Kidney (tissue), 19 donors: ENCODE measurements around the gene TYW1B. TPM values are rescaled to one million over a fixed set of nuclear protein-coding genes. Genes with fewer than 3 reads are reported as not detected.
"Not testable (repeated sequence)": the region's sequence is repeated elsewhere in the genome, so short reads cannot be mapped to it uniquely, and the experiment has no call there.

Experiments used
- DNase-seq, 5 donors: peaks; one replicate each; pipeline ENCODE4 v3.0.0-alpha.2; 2013 to 2020
- FAIRE-seq: peaks from 2 replicates; lab custom pipeline; 2012; peaks lifted over from hg19 to GRCh38; lab: Jason Lieb, UNC
- H3K27ac ChIP-seq, 2 donors: one replicate each; pipeline ENCODE4 v1.7.0; 2013; ENCODE audit warnings: low read depth in 2 of 2, low read length in 2 of 2, inconsistent platforms in 1 of 2
- H3K27me3 ChIP-seq: one replicate; pipeline ENCODE4 v1.7.1; 2013; ENCODE audit warnings: low read length, inconsistent platforms; ENCODE audit not compliant: control insufficient read depth, insufficient read depth
- H3K36me3 ChIP-seq, 3 donors: one replicate each; pipeline versions ENCODE4 v1.7.0 to v1.7.1; 2013; ENCODE audit warnings: low read length in 3 of 3, control low read depth in 1 of 3, inconsistent platforms in 1 of 3; ENCODE audit not compliant: insufficient read depth in 3 of 3, control insufficient read depth in 2 of 3
- H3K4me1 ChIP-seq, 3 donors: one replicate each; pipeline versions ENCODE4 v1.7.0 to v1.7.1; 2013; ENCODE audit warnings: low read length in 3 of 3, inconsistent platforms in 1 of 3, low read depth in 1 of 3; ENCODE audit not compliant: control insufficient read depth in 2 of 3, insufficient read depth in 2 of 3
- H3K4me3 ChIP-seq, 3 donors: one replicate each; pipeline versions ENCODE4 v1.7.0 to v1.8.1; 2013; ENCODE audit warnings: low read length in 3 of 3, control low read depth in 1 of 3, inconsistent platforms in 1 of 3
- H3K9ac ChIP-seq, 3 donors: one replicate each; pipeline versions ENCODE4 v1.7.0 to v1.7.1; 2013; ENCODE audit warnings: low read length in 3 of 3, control low read depth in 1 of 3, inconsistent platforms in 1 of 3
- H3K9me3 ChIP-seq, 3 donors: one replicate each; pipeline versions ENCODE4 v1.7.0 to v1.7.1; 2013; ENCODE audit warnings: low read length in 3 of 3, control low read depth in 1 of 3, inconsistent platforms in 1 of 3; ENCODE audit not compliant: control insufficient read depth in 2 of 3, insufficient read depth in 1 of 3
- intact Hi-C: fragments of 100-400 bp; cut with DNase I; formaldehyde crosslinking; loops from one replicate; pipeline ENCODE4 v1.11.1; 2022
- long read RNA-seq, 10 donors: library from polyadenylated mRNA in 1 of 10; unstranded in 1 of 10; transcript quantifications; one replicate each; pipeline ENCODE4 v2.0.0 and lab custom pipeline, GENCODE V29; 2021 to 2026
- polyA plus RNA-seq: library from polyadenylated mRNA; stranded (reverse); fragments of 350-450 nt; fragmentation: Illumina TruSeq; extraction: RNeasy Lipid Tissue Mini Kit (QIAGEN cat#74804); gene quantifications from one replicate; pipeline ENCODE4 v1.2.3, GENCODE V29; 2014; ENCODE audit warnings: low read depth, low replicate concordance; ENCODE audit not compliant: insufficient read depth
- total RNA-seq: library from RNA; stranded (reverse); fragmentation: NEBNext Ultra II Directional; extraction: Animal tissue kit (Norgen Biotek cat#: 25700); gene quantifications from one replicate; pipeline ENCODE4 v1.2.1, GENCODE V29; 2021
- donor health status: control.
- donor health status: control.
- donor health status: DM: yes; HTN: yes; CAD: no.
- donor health status: Normal renal cell carcinoma (clear cell type).

TYW1B gene
- total RNA-seq (2.9 TPM), polyA plus RNA-seq (3.2 TPM)
- long read RNA-seq, donor 1, partial matches to known transcripts = 8 of 22 reads
- long read RNA-seq, donor 1, other reads (novel, unspliced or antisense) = 14 of 22 reads
- long read RNA-seq, donor 2 = 0 reads
- long read RNA-seq, donor 3 = 0 reads
- long read RNA-seq, donor 4 = 0 reads
- long read RNA-seq, donor 5 = 0 reads
- long read RNA-seq, donor 6 = 0 reads
- long read RNA-seq, donor 7, partial matches to known transcripts = 1 of 3 reads
- long read RNA-seq, donor 7, other reads (novel, unspliced or antisense) = 2 of 3 reads
- long read RNA-seq, donor 8 = 0 reads
- long read RNA-seq, donor 9 = 0 reads
- long read RNA-seq, donor 10 = 0 reads

DNA sequence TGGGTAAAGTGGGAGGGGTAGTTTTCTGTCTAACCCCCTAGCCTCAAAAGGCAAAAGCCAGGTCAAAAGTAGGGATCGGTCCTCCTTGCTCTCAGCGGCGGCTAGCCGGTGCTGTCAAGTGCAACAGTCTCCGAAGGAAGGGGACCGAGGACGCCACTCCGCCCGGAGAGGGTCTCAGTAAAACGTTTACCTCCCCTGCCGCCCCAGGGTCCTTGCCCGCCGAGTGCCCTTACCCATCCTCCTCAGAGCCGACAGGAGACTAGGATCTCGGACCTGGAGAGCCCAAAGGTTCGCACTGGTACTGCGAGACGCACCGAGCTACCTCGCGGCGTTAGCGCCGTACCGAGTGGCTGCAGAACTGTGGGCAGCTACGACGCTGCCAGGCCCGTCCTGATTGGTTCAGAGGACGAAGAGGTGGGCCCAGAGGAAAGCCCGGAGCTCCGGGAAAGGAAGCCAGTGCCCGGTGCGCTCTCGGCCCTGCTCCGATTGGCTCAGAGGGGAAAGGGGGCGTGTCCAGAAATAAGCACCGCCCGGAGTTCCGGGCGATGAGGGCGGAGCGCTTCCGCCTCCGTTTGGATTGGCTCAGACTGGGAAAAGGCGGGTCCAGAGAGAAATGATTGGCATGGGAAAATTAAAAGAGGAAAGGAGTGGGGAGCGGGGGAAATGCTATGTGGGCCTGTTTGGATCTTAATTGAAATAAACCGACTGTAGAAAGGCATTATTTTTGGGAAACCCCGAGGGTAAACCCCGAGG is at the start of gene TYW1B:
TSS of gene TYW1B (minus strand) at position 362 of the 753 bp plus-strand sequence. CDS start at position 237, 125 bp downstream.
- H3K9me3 ChIP-seq, intact Hi-C loops, H3K36me3 ChIP-seq, H3K4me1 ChIP-seq, H3K27me3 ChIP-seq: not testable (repeated sequence)
- peak; percentile 98 to 99 (median 99) for DNase-seq
- FAIRE-seq = peak; percentile 95
- Histone ChIP-seq H3K9ac (peak within 1 kb of the TSS; percentile 51 to 82 (median 82)), H3K4me3 (peak within 1 kb of the TSS; percentile 85 to 96 (median 88)), H3K27ac (peak within 1 kb of the TSS; percentile 37 to 43)

GRCh38 chr7:72867591-72867990 is 39.6 kb upstream of the TYW1B start:
- FAIRE-seq, H3K27me3 ChIP-seq, H3K36me3 ChIP-seq, H3K9ac ChIP-seq, intact Hi-C loops, H3K4me1 ChIP-seq, H3K27ac ChIP-seq, H3K4me3 ChIP-seq, H3K9me3 ChIP-seq: not testable (repeated sequence)
- DNase-seq = peak in 3 of 5 donors; percentile 13 to 23 (median 13)

DNA sequence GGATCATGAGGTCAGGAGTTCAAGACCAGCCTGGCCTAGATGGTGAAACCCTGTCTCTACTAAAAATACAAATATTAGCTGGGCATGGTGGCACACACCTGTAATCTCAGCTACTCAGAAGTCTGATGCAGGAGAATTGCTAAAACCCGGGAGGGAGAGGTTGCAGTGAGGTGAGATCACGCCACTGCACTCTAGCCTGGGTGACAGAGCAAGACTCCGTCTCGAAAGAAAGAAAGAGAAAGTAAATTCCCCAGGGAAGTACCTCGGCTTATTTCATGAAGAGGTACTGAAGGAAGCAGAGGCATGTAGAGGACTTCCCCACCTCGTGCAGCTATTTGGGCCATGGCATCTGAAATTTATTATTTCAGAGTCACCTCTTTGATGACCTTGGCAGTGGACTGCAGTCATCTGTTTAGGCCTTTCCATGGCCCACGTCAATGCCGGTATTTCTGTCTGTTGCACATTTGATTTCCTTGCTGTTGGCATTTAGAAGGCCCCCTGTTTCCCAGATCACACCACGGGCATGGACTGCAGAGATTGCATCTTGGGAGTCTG is 30.9 kb upstream of the TYW1B start:
- H3K27ac ChIP-seq, FAIRE-seq, H3K9me3 ChIP-seq, H3K36me3 ChIP-seq, H3K27me3 ChIP-seq, H3K4me3 ChIP-seq, H3K9ac ChIP-seq, intact Hi-C loops, DNase-seq, H3K4me1 ChIP-seq: not testable (repeated sequence)

DNA sequence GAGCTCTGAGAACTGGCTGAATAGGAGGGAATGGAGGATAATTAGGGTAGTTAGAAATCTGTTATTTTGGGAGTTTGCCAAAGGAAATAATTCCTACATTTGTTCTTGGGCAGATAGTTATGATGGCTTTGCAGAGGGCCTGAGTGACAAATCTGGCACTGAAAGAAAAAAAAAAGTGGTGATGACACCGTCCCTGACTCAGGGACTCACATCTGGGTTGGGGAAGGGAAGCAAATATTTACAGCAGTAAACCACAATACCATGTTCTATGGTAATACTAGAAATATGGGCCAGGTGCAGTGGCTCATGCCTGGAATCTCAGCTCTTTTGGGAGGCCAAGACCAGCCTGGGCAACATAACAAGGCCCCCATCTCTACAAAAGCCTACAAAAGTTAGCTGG is 29.9 kb upstream of the TYW1B start:
- H3K9ac ChIP-seq, H3K4me1 ChIP-seq, DNase-seq, H3K36me3 ChIP-seq, FAIRE-seq, H3K27me3 ChIP-seq, intact Hi-C loops, H3K27ac ChIP-seq, H3K4me3 ChIP-seq, H3K9me3 ChIP-seq: not testable (repeated sequence)

GRCh38 chr7:72855261-72855660 is 27.3 kb upstream of the TYW1B start:
- H3K27me3 ChIP-seq, H3K27ac ChIP-seq, DNase-seq, H3K4me3 ChIP-seq, intact Hi-C loops, FAIRE-seq, H3K9ac ChIP-seq, H3K36me3 ChIP-seq, H3K9me3 ChIP-seq, H3K4me1 ChIP-seq: not testable (repeated sequence)

DNA sequence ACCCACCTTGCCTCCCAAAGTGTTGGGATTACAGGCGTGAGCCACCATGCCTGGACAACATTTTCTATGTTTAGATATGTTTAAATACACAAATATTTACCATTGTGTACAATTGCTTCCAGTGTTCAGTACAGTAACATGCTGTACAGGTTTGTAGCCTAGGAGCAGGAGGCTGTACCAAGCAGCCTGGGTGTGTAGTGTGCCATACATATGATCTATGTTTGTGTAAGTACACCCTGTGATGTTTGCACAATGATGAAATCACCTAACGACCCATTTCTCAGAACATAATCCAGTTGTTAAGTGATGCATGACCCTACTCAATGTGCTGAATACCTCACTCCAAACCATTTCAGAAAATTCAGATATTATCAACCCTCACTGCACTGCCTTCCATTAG is 24.9 kb upstream of the TYW1B start:
- H3K4me3 ChIP-seq, H3K27ac ChIP-seq, H3K4me1 ChIP-seq, H3K9me3 ChIP-seq, intact Hi-C loops, DNase-seq, H3K27me3 ChIP-seq, H3K9ac ChIP-seq, H3K36me3 ChIP-seq, FAIRE-seq: not testable (repeated sequence)

- H3K4me1 ChIP-seq, FAIRE-seq, H3K27ac ChIP-seq, intact Hi-C loops, H3K4me3 ChIP-seq, H3K9ac ChIP-seq, H3K9me3 ChIP-seq, H3K27me3 ChIP-seq, H3K36me3 ChIP-seq, DNase-seq: not testable (repeated sequence)
Observed at GRCh38 chr7:72850746-72851145, 22.7 kb upstream of the TYW1B start.

GRCh38 chr7:72844146-72844545 is 16.1 kb upstream of the TYW1B start:
- H3K27me3 ChIP-seq, H3K9ac ChIP-seq, intact Hi-C loops, H3K4me1 ChIP-seq, H3K27ac ChIP-seq, DNase-seq, H3K9me3 ChIP-seq, H3K36me3 ChIP-seq, H3K4me3 ChIP-seq, FAIRE-seq: not testable (repeated sequence)
